Testis (tissue), 2 donors: ENCODE data around the gene GJA5.

Source experiments
- CTCF ChIP-seq, 3 experiments: fragments of 450-650 bp in 2 of 3; fragments of 200-600 bp in 1 of 3; sonication (generic) in 1 of 3; IDR thresholded peaks; one replicate each; pipeline ENCODE4 v1.5.1; 2016 to 2019; ENCODE audit warnings: antibody characterized with exemption in 3 of 3, mild to moderate bottlenecking in 2 of 3, moderate library complexity in 1 of 3
- POLR2A ChIP-seq: fragments of 450-650 bp; IDR thresholded peaks from one replicate; pipeline ENCODE4 v1.6.1; 2017; ENCODE audit warnings: antibody characterized with exemption, mild to moderate bottlenecking, moderate library complexity

- TF ChIP-seq CTCF (IDR thresholded peaks at IDR 0.05) (no peak), POLR2A (no peak)
Measured at GRCh38 chr1:147717706-147718097, 42.7 kb downstream of the GJA5 start.
